IMR-90 (cell line): ENCODE measurements around the gene TPM2. TPM values are rescaled to one million over a fixed set of nuclear protein-coding genes. Genes with fewer than 3 reads are reported as not detected.
A peak's percentile ranks its signal among the peaks of the same experiment; 100 is the strongest.

ENCODE experiments used
- ATAC-seq: fragments of 200-7000 bp; cut with Tn5 transposase; 2 replicates; pipeline ENCODE4 v1.9.1; 2020; ENCODE audit warnings: low read depth, mild to moderate bottlenecking, moderate library complexity
- BruUV-seq: library from RNA; stranded (reverse); fragments of 400-500 nt; replicated peaks from 2 replicates; lab custom pipeline; 2021; lab: Mats Ljungman, UMichigan
- CTCF ChIA-PET: fragments of 300-600 bp; formaldehyde crosslinking; extraction: SDS; loops from one replicate; lab custom pipeline; 2021; ENCODE audit warnings: antibody characterized with exemption; lab: Yijun Ruan, JAX
- POLR2A ChIA-PET: fragments of 300-600 bp; sonication (Branson Sonifier 250); formaldehyde crosslinking; loops from one replicate; lab custom pipeline; 2022; ENCODE audit warnings: antibody characterized with exemption; ENCODE audit not compliant: unreplicated experiment; lab: Charles Lee
- DNase-seq: peaks from one replicate; pipeline ENCODE4 v3.0.0; 2013
- H2AFZ ChIP-seq: replicated peaks from 2 replicates; pipeline ENCODE3; 2013; ENCODE audit warnings: low read length, mild to moderate bottlenecking; ENCODE audit not compliant: poor library complexity
- H2AK5ac ChIP-seq: 2 replicates; pipeline ENCODE4 v1.6.1; 2013; ENCODE audit warnings: low read depth, low read length, inconsistent platforms
- H2AK9ac ChIP-seq: replicated peaks from 2 replicates; pipeline ENCODE3; 2013; ENCODE audit warnings: mild to moderate bottlenecking, low read depth, low read length, moderate library complexity; ENCODE audit not compliant: poor library complexity
- H2BK120ac ChIP-seq: 2 replicates; pipeline ENCODE4 v1.6.1; 2013; ENCODE audit warnings: low read depth, low read length, inconsistent platforms
- H2BK15ac ChIP-seq: 3 replicates; pipeline ENCODE4 v1.6.1; 2013; ENCODE audit warnings: low read depth, low read length, inconsistent platforms
- H2BK20ac ChIP-seq: 2 replicates; pipeline ENCODE4 v1.6.1; 2013; ENCODE audit warnings: low read depth, mild to moderate bottlenecking, inconsistent platforms, low read length, moderate library complexity
- H2BK5ac ChIP-seq: 2 replicates; pipeline ENCODE4 v1.6.1; 2013; ENCODE audit warnings: mild to moderate bottlenecking, low read depth, low read length, inconsistent platforms; ENCODE audit not compliant: poor library complexity, severe bottlenecking
- H3K14ac ChIP-seq: replicated peaks from 2 replicates; pipeline ENCODE4 v1.6.1; 2013; ENCODE audit warnings: low read depth, low read length, inconsistent platforms
- H3K18ac ChIP-seq: 2 replicates; pipeline ENCODE4 v1.6.1; 2013; ENCODE audit warnings: low read depth, low read length, control low read depth
- H3K23ac ChIP-seq: 2 replicates; pipeline ENCODE4 v1.6.1; 2013; ENCODE audit warnings: low read depth, low read length, inconsistent platforms
- H3K27ac ChIP-seq: 2 replicates; pipeline ENCODE4 v1.5.1; 2013; ENCODE audit warnings: mild to moderate bottlenecking, control low read depth, low read length; ENCODE audit not compliant: insufficient read depth
- H3K27me3 ChIP-seq: 2 replicates; pipeline ENCODE4 v1.6.1; 2013; ENCODE audit warnings: low read length; ENCODE audit not compliant: control insufficient read depth, insufficient read depth
- H3K36me3 ChIP-seq: 2 replicates; pipeline ENCODE4 v1.6.1; 2013; ENCODE audit warnings: low read length, mixed read lengths; ENCODE audit not compliant: control insufficient read depth, insufficient read depth
- H3K4ac ChIP-seq: 2 replicates; pipeline ENCODE4 v1.6.1; 2013; ENCODE audit warnings: low read depth, low read length, inconsistent platforms
- H3K4me1 ChIP-seq: 2 replicates; pipeline ENCODE4 v1.6.1; 2013; ENCODE audit warnings: low read length, mixed read lengths; ENCODE audit not compliant: control insufficient read depth, insufficient read depth
- H3K4me2 ChIP-seq: 2 replicates; pipeline ENCODE4 v1.6.1; 2013; ENCODE audit warnings: low read depth, mild to moderate bottlenecking, control low read depth, low read length, moderate library complexity
- H3K4me3 ChIP-seq: 2 replicates; pipeline ENCODE4 v1.5.1; 2013; ENCODE audit warnings: low read depth, mild to moderate bottlenecking, control low read depth, low read length, moderate library complexity; ENCODE audit not compliant: insufficient read depth
- H3K56ac ChIP-seq: 2 replicates; pipeline ENCODE4 v1.6.1; 2013; ENCODE audit warnings: low read length, inconsistent platforms; ENCODE audit not compliant: insufficient read depth; ENCODE audit errors: extremely low read depth
- H3K79me1 ChIP-seq, 2 experiments: 2 replicates each; pipeline ENCODE4 v1.6.1; 2013; ENCODE audit warnings: low read length in 2 of 2, inconsistent platforms in 1 of 2, low read depth in 1 of 2
- H3K9ac ChIP-seq: 2 replicates; pipeline ENCODE4 v1.6.1; 2013; ENCODE audit warnings: low read depth, low read length, control low read depth
- H3K9me1 ChIP-seq: 2 replicates; pipeline ENCODE4 v1.6.1; 2013; ENCODE audit warnings: low read length, inconsistent platforms; ENCODE audit not compliant: insufficient read depth
- H3K9me3 ChIP-seq: 2 replicates; pipeline ENCODE4 v1.6.1; 2013; ENCODE audit warnings: low read length; ENCODE audit not compliant: control insufficient read depth, insufficient read depth
- H4K20me1 ChIP-seq: 2 replicates; pipeline ENCODE4 v1.6.1; 2013; ENCODE audit warnings: low read length, inconsistent platforms; ENCODE audit not compliant: insufficient read depth
- H4K5ac ChIP-seq: 2 replicates; pipeline ENCODE4 v1.6.1; 2013; ENCODE audit warnings: mild to moderate bottlenecking, low read depth, low read length, control low read depth
- H4K8ac ChIP-seq, 2 experiments: 2 replicates each; pipeline ENCODE4 v1.6.1; 2013; ENCODE audit warnings: low read depth in 2 of 2, low read length in 2 of 2, control low read depth in 1 of 2, inconsistent platforms in 1 of 2
- H4K91ac ChIP-seq: 2 replicates; pipeline ENCODE4 v1.6.1; 2013; ENCODE audit warnings: low read depth, low read length, inconsistent platforms; ENCODE audit not compliant: insufficient read depth
- BHLHE40 ChIP-seq: fragments of 150-350 bp; IDR thresholded peaks from 2 replicates; pipeline ENCODE4 v1.6.1; 2016; ENCODE audit warnings: mild to moderate bottlenecking, low read depth, low read length
- CHD1 ChIP-seq: IDR thresholded peaks from 2 replicates; pipeline ENCODE4 v1.6.1; 2012; ENCODE audit warnings: low read depth, low read length, improper control_type of control experiment
- ELK1 ChIP-seq: fragments of 150-350 bp; IDR thresholded peaks from 2 replicates; pipeline ENCODE4 v1.6.1; 2016; ENCODE audit warnings: low read depth, mild to moderate bottlenecking, low read length, moderate library complexity, borderline replicate concordance
- POLR2A ChIP-seq: IDR thresholded peaks from 2 replicates; pipeline ENCODE4 v1.6.1; 2012; ENCODE audit warnings: mild to moderate bottlenecking, low read depth, low read length
- RAD21 ChIP-seq: IDR thresholded peaks from 2 replicates; pipeline ENCODE4 v1.6.1; 2012; ENCODE audit warnings: low read length, improper control_type of control experiment
- RCOR1 ChIP-seq: IDR thresholded peaks from 2 replicates; pipeline ENCODE4 v1.6.1; 2012; ENCODE audit warnings: mild to moderate bottlenecking, low read length, improper control_type of control experiment; ENCODE audit not compliant: insufficient replicate concordance
- RFX5 ChIP-seq: IDR thresholded peaks from 2 replicates; pipeline ENCODE4 v1.8.0; 2012; ENCODE audit warnings: low read depth, mild to moderate bottlenecking, low read length, moderate library complexity
- SMC3 ChIP-seq: fragments of 150-350 bp; IDR thresholded peaks from 2 replicates; pipeline ENCODE4 v1.6.1; 2016; ENCODE audit warnings: low read depth, mild to moderate bottlenecking, antibody characterized with exemption, low read length, moderate library complexity
- WGBS, 2 experiments: methylation state at CpG; one replicate each; pipeline versions ENCODE4 v1.1.5 to v1.1.7; 2013; ENCODE audit warnings: missing lambda C conversion rate in 2 of 2; ENCODE audit not compliant: insufficient read length in 1 of 2; ENCODE audit errors: extremely low coverage in 2 of 2; 5-methylcytosine and 5-hydroxymethylcytosine counted together
- dilution Hi-C: fragments of 300-500 bp; cut with HindIII; formaldehyde crosslinking; loops from one replicate; pipeline ENCODE4 v1.14.3; 2018; ENCODE audit warnings: low sequenced_read_pairs; ENCODE audit not compliant: unreplicated experiment
- in situ Hi-C: fragments of 300-500 bp; cut with MboI; formaldehyde crosslinking; loops from 3 replicates; pipeline ENCODE4 v1.14.3; 2019; ENCODE audit warnings: low sequenced_read_pairs, inconsistent platforms, mixed read lengths
- intact Hi-C: fragments of 100-400 bp; cut with micrococcal nuclease; formaldehyde crosslinking; loops from 2 replicates; pipeline ENCODE4 v1.10.0; 2022
- polyA plus RNA-seq, 3 experiments: library from polyadenylated mRNA; depleted of rRNA; stranded (reverse); fragments of >200 nt; gene quantifications; 2 replicates each; pipeline ENCODE4 v1.2.3, GENCODE V29; 2012; ENCODE audit warnings: low replicate concordance in 1 of 3
- total RNA-seq: library from RNA; depleted of rRNA; stranded (reverse); fragments of >200 nt; gene quantifications from 2 replicates; pipeline ENCODE4 v1.2.3, GENCODE V29; 2012
- TF ChIP-seq, protein P1 (sequence below): fragments of 150-350 bp; IDR thresholded peaks from 2 replicates; pipeline ENCODE4 v1.6.1; 2017; ENCODE audit warnings: mild to moderate bottlenecking, antibody characterized with exemption, low read length, low read depth
- TF ChIP-seq, protein P2 (sequence below): conservative IDR thresholded peaks from 2 replicates; pipeline ENCODE4 v1.5.1; 2012; ENCODE audit warnings: mild to moderate bottlenecking, low read depth, low read length, improper control_type of control experiment

TPM2 gene
- total and polyA plus RNA-seq, 2 of the 4 experiments (the other 2 are of a cell fraction), result 960 to 2,500 TPM

- H4K91ac ChIP-seq, result peak overlapping the region; percentile 100
- H3K4me2 ChIP-seq, result peak overlapping the region; percentile 91
- no peak overlapping the region for H2AFZ ChIP-seq
- H3K27me3 ChIP-seq, result no peaks in the 10 kb centered on the region
- no CpG with 5 or more reads among the region's 3 CpGs for WGBS, 2 experiments
- intact Hi-C loops (loop anchor here (1.0 kb wide), 1 partner anchor 32 kb away; no protein-coding TSS in a partner anchor), in situ Hi-C loops (no loop called here), dilution Hi-C loops (no loop called here)
- peak overlapping the region; percentile 90 for H3K9ac ChIP-seq
- peaks cover 36% of the 10 kb centered on the region for H3K36me3 ChIP-seq
- CTCF ChIA-PET, result interaction anchor here (0.6 to 1.8 kb wide), 5 partner anchors 9 to 80 kb away, joined by 3 to 6 read pairs (median 3); no protein-coding TSS in a partner anchor
- TF ChIP-seq, protein P1, sequence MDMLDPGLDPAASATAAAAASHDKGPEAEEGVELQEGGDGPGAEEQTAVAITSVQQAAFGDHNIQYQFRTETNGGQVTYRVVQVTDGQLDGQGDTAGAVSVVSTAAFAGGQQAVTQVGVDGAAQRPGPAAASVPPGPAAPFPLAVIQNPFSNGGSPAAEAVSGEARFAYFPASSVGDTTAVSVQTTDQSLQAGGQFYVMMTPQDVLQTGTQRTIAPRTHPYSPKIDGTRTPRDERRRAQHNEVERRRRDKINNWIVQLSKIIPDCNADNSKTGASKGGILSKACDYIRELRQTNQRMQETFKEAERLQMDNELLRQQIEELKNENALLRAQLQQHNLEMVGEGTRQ, result no peak
- peak; percentile 13; the same call in 1 of the 2 replicates for TF ChIP-seq RAD21
- no peak for TF ChIP-seq RCOR1
- TF ChIP-seq, protein P2, sequence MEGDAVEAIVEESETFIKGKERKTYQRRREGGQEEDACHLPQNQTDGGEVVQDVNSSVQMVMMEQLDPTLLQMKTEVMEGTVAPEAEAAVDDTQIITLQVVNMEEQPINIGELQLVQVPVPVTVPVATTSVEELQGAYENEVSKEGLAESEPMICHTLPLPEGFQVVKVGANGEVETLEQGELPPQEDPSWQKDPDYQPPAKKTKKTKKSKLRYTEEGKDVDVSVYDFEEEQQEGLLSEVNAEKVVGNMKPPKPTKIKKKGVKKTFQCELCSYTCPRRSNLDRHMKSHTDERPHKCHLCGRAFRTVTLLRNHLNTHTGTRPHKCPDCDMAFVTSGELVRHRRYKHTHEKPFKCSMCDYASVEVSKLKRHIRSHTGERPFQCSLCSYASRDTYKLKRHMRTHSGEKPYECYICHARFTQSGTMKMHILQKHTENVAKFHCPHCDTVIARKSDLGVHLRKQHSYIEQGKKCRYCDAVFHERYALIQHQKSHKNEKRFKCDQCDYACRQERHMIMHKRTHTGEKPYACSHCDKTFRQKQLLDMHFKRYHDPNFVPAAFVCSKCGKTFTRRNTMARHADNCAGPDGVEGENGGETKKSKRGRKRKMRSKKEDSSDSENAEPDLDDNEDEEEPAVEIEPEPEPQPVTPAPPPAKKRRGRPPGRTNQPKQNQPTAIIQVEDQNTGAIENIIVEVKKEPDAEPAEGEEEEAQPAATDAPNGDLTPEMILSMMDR, result peak; percentile 36
- peak; percentile 98 for TF ChIP-seq RFX5
- TF ChIP-seq BHLHE40, result no peak
- no peak for TF ChIP-seq ELK1
- TF ChIP-seq CHD1, result no peak
- TF ChIP-seq POLR2A, result no peak
- no peak; the same call in 1 of the 2 replicates for TF ChIP-seq SMC3
- H3K14ac ChIP-seq, result peak overlapping the region; percentile 99
- peak overlapping the region; percentile 99 for H4K5ac ChIP-seq
- H3K23ac ChIP-seq, result peak overlapping the region; percentile 99
- H2BK15ac ChIP-seq, result peak overlapping the region; percentile 97
- peak; percentile 51 for DNase-seq
- H4K8ac ChIP-seq, result peak overlapping the region; percentile 92 to 99
- peaks cover 27 to 79% of the 10 kb centered on the region in 2 experiments for H3K79me1 ChIP-seq
- peaks cover 25% of the 10 kb centered on the region for H3K4me1 ChIP-seq
- peak overlapping the region; percentile 90 for H3K27ac ChIP-seq
- no peak overlapping the region for H3K4me3 ChIP-seq
- H2AK5ac ChIP-seq, result peak overlapping the region; percentile 98
- no TSS peak for BruUV-seq
- peak overlapping the region; percentile 98 for H3K18ac ChIP-seq
- no peaks in the 10 kb centered on the region for H3K9me3 ChIP-seq
- peak overlapping the region; percentile 99 for H3K4ac ChIP-seq
- POLR2A ChIA-PET, result interaction anchor here (0.8 to 2.8 kb wide), 6 partner anchors 10 to 43 kb away, joined by 3 to 23 read pairs (median 3); partner anchors contain the start of gene TPM2
- H3K9me1 ChIP-seq, result peaks cover 7% of the 10 kb centered on the region; the same call in 1 of the 2 replicates
- H4K20me1 ChIP-seq, result peaks cover 44% of the 10 kb centered on the region
- ATAC-seq, result peak; percentile 8
- H2BK120ac ChIP-seq, result peak overlapping the region; percentile 98
- peak overlapping the region; percentile 97 for H3K56ac ChIP-seq
- H2BK20ac ChIP-seq, result peak overlapping the region; percentile 99
- H2BK5ac ChIP-seq, result peak overlapping the region; percentile 96
- peak overlapping the region; percentile 93 for H2AK9ac ChIP-seq
Observed at GRCh38 chr9:35726931-35727330, 37.2 kb upstream of the TPM2 start.
